Stimulated activated CD4-positive, alpha-beta T cell treated with anti-CD3 and anti-CD28 coated beads, Interleukin-4, amount 100 ng/mL, for 24 hours (primary cell): Measurements from ENCODE around the gene TFDP2.

Source experiments
- DNase-seq: peaks from one replicate; pipeline ENCODE4 v3.0.0-alpha.2; 2020

Gene TFDP2

GRCh38 chr3:142065344-142065743 is 84.0 kb downstream of the TFDP2 start:
- DNase-seq, result no peak

DNA sequence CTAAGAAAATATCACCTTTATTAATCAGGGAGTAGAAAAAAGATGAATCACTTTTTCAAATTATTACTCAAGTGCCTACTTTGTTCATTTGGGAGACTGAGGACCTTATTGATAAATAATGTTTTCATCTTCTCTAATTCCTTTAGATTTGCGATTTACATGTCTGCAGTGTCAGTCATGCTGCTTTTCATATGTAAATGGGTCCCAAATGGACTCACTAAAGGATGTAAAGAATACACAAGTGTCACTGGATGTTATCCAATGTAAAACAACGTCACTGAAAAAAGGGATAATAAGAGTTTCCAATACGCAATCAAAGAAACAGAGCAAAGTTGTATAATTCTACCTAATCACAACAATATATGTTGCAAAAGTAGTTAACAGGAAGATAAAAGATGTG is 84.9 kb downstream of the TFDP2 start:
- no peak for DNase-seq

GRCh38 chr3:142057331-142057725 is 92.0 kb downstream of the TFDP2 start:
- no peak for DNase-seq

GRCh38 chr3:142056656-142057330 is 92.6 kb downstream of the TFDP2 start:
- DNase-seq, result no peak

DNA sequence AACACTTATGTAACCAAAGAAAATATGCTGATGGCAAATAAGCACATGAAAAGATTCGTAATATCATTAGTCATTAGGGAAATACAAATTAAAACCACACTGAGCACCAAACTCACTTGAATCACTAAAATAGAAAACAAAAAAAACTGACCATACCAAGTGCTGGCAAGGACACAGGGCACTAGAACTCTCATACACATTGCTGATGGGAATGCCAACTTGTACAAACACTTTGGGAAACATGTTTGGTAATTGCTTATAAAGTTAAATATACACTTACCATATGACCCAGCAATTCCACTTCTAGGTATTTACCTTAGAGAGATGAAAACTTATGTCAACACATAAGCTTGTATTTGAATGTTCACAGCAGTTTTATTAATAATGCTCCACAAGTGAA is 95.5 kb downstream of the TFDP2 start:
- DNase-seq, result no peak

DNA sequence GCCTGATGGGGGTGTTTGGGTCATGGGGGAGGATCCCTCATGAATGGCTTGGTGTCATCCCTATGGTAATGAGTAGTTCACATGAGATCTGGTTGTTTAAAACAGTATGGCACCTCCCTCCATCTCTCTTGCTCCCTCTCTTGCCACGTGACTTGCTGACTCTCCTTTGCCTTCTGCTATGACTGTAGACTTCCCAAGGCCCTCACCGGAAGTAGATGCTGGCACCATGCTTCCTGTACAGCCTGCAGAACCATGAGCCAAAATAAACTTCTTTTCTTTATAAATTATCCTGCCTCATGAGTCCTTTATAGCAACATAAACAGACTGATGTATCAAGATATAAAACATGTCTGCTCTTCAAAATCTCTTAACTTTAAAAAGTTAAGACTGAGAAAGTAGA is 96.1 kb downstream of the TFDP2 start:
- no peak for DNase-seq

- DNase-seq, result no peak
Measured at GRCh38 chr3:142051351-142051750, 98.0 kb downstream of the TFDP2 start.

DNA sequence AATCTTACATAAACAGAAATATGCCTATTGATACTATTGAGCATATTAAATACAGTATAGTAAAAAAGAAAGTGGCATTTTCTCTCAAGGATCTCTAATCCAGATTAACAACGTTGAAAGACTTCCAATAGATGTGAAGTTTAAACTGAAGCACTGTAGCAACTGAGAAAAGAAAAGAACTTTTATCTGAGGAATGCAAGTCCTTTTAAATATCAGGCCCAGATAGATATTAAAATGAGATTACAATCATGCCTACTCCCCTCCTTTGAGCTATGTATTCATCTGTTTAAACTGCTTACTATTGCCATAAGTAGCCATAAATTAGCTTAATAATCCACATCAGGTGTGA is 102.3 kb downstream of the TFDP2 start:
- DNase-seq, result no peak

DNA sequence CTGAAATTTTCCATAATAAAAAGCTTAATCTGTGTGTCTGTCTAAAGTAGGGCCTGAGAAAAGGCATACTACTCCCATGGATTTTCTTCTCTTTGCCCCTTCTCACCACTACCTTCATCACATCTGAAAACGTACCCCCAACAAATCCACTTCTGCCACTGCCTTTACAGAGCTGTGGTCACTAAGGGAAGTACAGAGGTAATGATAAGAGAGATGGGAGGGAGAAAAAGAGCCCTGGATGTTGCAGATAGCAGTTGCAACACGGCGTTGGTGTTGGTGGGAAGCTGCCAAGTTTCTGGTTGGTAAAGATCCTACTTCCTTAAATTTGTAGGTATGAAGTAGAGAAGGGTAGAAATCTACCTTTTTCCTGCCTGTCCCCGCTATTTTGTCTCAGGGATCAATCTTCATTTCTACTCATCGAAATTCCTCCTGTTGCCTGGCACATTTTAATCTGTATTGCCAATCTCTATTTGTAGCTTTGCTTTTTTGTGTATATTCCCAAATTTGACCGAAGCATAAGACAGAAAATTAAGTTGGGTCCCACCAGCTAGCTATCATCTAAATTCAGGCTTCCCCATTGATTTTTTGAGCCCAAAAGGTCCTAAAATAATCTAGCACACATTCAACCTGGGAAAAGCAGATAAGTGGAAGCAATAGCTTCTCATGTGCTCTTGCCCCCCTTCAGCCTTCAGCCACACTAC is 102.9 kb downstream of the TFDP2 start:
- no peak for DNase-seq

GRCh38 chr3:142040941-142041491 is 108.3 kb downstream of the TFDP2 start:
- no peak for DNase-seq

- no peak for DNase-seq
Measured at GRCh38 chr3:142035308-142035922, 113.9 kb downstream of the TFDP2 start.

DNA sequence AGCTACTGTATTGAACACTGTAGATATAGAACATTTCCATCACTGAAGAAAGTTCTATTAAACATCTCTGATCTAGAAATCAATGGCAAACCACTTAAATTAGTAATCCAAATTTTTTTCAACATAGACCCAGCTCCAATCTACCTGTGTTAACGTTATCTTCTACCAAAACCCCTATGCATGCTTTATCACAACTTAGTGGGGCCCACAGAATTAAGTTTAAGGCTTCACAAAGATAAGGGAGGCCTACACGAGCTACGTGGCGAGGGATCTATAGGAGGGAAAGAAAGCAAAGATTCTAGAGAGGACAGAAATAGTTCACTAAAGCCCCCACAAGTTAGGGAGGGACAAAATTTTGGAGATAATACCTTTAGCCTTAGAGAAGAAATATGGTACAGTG is 116.1 kb downstream of the TFDP2 start:
- no peak for DNase-seq

DNA sequence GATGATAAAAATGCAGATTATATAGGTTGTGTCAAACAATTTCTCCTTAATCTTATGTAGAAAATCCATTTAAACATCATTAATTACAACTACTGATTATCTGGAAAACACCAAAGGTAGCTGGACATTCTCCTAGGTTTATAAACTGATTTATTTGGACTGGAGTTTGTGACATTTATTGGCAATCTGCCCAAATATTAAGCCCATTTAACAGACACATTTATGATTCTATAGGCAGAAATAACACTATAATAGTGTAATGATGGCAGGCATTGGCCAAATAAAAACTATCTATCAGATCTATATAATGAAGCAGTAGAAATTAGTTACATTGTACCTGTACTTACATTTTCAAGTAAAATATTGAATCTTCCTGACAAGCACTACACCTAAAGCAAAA is 117.8 kb downstream of the TFDP2 start:
- DNase-seq, result no peak

- DNase-seq, result no peak
Measured at GRCh38 chr3:142029791-142030190, 119.6 kb downstream of the TFDP2 start.

DNA sequence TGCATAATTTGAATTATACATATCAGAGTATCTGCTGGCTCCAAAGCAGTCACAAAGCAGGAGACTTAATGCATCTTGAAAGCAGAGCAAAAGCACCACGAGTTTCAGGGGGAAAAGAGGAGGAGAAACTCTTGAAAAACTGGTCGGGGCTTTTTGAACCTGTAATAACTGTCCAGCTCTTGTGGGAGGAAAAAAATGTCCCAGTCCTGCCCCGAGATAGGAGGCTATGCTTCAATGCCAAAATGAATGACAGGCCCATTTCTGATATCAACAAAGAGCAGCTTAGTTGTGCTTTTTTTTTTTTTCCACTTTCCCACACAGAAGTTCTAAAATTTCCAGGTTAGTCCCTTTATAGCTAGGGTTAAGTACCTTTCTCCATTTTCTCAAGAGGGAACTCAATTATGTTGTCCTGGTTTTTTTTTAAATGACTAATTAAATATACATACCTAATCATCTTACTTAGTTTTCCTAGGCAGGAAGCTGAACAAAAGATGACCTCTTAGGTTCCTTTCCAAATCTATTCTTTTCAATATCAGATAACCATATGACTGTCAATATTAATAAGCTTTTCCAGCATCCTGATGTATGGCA is 120.2 kb downstream of the TFDP2 start:
- DNase-seq, result no peak

- peak; percentile 19 for DNase-seq
Measured at GRCh38 chr3:142028243-142028777, 121.0 kb downstream of the TFDP2 start.

GRCh38 chr3:142027735-142028134 is 121.6 kb downstream of the TFDP2 start:
- DNase-seq, result peak; percentile 44

- DNase-seq, result no peak
Measured at GRCh38 chr3:142027300-142027699, 122.0 kb downstream of the TFDP2 start.

- no peak for DNase-seq
Measured at GRCh38 chr3:142026333-142026732, 123.0 kb downstream of the TFDP2 start.

- DNase-seq, result no peak
Measured at GRCh38 chr3:142022381-142022780, 127.0 kb downstream of the TFDP2 start.

DNA sequence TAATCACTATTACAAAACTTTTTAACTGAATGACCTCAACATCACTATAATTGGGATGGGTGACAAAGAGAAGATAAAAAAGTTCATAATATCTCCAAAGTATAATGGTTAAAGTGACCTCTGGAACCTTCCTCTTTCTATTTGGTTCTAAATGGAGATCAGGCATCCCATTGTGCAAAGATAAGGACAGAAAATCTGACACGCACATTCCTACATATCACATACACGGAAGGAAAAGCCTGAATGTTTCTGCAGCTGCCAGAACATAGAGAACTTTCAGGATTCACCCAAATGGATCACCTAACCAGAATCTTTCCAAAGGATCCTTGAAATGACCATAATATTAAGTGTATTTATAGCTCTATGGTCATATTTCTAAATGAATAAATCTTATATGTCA is 128.2 kb downstream of the TFDP2 start:
- DNase-seq, result no peak

DNA sequence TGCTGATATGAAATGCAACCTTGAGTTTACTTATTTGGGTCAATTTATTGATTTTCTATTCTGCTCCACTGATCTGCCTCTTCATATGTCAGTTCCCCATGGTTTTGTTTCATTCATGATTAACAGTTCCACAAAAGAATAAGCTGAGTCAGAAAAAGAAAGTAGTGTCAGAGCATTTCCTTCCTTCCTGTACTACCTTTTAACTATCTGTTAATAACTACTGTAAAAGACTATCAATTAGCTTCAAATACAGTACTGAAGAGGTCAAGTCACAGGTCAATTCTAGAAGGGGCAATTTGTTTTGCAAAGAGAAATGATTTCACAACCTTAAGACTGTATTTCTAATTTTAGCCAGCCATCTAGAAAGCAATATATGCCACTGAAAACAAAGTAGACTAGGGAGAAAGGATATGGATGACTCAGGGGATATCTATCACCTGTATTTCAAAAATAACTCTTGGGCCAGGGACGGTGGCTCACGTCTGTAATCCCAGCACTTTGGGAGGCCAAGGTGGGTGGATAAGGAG is 129.5 kb downstream of the TFDP2 start:
- no peak for DNase-seq

DNA sequence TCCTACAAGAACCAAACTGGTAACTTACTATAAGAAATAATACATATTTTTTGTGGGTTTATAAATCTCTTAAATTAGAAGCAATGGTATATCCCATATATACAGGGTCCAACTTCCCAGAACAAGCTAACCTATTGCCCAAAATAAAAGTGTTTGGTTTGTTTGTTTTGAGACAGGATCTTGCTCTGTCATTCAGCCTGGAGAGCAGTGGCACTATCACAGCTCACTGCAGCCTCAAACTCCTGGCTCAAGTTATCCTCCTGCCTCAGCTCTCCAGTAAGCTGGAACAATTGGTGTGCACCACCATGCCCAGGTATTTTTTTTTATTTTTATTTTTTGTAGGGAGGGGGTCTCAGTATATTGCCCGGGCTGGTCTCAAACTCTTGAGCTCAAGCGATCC is 135.4 kb downstream of the TFDP2 start:
- DNase-seq, result no peak
